Measurements from ENCODE around the gene TEX19.

TEX19 gene

DNA sequence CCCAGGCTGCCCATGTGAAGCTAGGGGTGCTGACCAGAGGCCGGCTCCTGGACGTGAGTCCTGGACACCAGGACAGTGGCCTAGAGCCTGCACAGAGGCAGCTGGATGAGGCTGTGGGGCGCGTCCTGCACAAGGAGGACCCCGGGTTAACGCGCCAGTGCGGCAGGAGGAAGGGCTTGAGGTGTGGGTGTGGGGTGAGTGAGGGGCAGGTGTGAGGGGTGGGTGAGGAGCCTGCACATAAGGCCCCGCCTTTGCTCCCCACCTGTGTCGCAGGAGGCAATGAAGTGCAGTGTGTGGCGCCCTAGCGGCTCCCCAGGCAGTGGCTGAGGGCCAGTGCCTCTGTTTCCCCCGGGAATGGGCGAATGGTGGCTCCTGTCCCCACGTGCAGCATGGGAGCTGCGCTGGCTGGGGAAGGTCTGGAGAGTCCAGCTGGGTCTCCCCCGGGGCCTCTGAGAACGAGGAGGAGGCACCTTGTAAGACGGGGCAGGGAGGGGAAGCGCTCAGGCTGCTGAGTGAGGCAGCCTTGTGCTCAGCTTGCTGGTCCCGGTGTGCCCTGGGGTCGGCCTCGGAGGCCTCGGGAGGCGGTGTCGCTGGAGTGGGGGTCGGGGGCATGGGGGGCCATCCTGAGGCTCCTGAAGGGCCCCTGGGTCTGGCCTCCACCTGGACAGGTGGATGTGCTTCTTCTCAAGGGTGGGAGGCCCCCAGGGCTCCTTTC, 44.9 kb upstream of the TEX19 start:
- TF ChIP-seq, protein P1, sequence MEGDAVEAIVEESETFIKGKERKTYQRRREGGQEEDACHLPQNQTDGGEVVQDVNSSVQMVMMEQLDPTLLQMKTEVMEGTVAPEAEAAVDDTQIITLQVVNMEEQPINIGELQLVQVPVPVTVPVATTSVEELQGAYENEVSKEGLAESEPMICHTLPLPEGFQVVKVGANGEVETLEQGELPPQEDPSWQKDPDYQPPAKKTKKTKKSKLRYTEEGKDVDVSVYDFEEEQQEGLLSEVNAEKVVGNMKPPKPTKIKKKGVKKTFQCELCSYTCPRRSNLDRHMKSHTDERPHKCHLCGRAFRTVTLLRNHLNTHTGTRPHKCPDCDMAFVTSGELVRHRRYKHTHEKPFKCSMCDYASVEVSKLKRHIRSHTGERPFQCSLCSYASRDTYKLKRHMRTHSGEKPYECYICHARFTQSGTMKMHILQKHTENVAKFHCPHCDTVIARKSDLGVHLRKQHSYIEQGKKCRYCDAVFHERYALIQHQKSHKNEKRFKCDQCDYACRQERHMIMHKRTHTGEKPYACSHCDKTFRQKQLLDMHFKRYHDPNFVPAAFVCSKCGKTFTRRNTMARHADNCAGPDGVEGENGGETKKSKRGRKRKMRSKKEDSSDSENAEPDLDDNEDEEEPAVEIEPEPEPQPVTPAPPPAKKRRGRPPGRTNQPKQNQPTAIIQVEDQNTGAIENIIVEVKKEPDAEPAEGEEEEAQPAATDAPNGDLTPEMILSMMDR (conservative IDR thresholded peaks at IDR 0.05; ENCODE audit: low read depth, low read length), result no peak
- no peak overlapping the region for H3K4me3 ChIP-seq (ENCODE audit: low read depth, low read length)
- DNase-seq (ENCODE audit: low read depth), result no peak

DNA sequence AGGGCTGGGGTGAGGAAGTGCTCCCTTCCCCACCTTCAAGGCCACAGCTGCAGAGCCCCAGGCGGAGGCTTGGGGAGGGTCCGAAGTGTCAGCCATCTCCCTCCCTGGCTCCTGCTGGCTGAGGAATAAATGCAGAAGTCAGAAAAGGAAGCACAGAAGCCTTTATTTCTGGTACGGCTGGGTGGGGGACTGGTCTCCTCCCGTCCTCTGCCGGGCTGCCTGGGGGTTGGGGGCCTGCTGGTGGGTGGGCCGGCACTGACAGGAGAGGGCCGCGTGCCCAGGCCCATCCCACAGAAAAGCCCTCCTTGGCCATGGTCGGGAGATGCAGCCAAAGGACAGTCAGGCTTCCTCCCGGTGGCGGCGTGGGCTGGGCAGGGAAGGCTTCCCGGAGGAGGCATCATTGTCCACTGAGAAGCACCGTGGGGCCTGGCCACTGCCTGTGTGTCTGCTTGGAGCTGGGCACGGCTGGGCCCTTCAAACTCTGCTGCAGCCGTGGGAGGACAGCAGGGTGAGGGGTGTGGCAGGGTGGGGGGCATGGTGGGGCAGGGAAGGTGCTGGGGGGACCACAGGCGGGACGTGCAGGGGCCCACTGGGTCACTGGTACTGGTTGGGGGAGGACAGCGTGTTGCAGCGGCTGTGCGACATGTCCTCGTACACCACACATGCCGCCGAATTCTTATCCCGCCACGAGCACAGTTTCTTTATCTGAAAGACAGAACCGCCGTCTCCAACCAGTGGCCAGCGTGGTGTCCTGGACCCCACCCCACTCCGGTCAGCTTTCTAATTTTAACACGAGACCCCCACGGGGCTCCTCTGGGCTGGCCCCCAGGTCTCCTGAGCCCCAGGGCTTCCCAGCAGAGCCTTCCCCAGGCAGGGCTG, 44.1 kb upstream of the TEX19 start:
- DNase-seq (ENCODE audit: low read depth), result no peak
- TF ChIP-seq, protein P1 (conservative IDR thresholded peaks at IDR 0.05; ENCODE audit: low read depth, low read length), result no peak
- H3K4me3 ChIP-seq (ENCODE audit: low read depth, low read length), result no peak overlapping the region

DNA sequence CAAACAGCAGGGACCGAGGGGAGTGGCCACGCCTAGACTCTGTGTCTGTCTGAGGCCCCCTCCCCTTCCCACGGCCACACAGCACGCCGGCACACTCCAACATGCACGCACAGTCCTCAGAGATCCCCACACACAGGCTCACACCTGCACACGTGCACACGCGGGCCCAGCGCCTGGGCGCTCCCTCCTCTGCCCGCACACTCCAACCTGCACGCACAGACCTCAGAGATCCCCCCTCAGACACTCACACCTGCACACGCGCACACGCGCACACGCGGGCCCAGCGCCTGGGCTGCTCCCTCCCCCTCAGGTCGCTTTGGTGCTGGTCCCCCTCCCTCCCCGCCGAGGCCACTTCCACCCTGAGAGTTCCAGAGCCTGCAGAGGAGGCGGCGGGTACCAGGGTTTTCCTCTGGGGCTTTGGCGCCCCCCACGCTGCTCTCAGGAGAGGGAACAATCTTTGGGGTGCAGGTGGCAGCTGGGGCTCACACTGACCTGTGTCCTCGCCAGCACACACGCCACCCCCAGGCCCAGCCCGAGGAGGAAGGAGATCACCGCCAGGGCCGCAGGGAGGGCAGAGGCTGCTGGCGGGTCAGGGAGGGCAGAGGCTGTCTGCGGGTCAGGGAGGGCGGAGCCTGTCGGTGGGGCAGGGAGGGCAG, 43.2 kb upstream of the TEX19 start:
- no peak for DNase-seq (ENCODE audit: low read depth)
- TF ChIP-seq, protein P1 (conservative IDR thresholded peaks at IDR 0.05; ENCODE audit: low read depth, low read length), result no peak
- H3K4me3 ChIP-seq (ENCODE audit: low read depth, low read length), result no peak overlapping the region

DNA sequence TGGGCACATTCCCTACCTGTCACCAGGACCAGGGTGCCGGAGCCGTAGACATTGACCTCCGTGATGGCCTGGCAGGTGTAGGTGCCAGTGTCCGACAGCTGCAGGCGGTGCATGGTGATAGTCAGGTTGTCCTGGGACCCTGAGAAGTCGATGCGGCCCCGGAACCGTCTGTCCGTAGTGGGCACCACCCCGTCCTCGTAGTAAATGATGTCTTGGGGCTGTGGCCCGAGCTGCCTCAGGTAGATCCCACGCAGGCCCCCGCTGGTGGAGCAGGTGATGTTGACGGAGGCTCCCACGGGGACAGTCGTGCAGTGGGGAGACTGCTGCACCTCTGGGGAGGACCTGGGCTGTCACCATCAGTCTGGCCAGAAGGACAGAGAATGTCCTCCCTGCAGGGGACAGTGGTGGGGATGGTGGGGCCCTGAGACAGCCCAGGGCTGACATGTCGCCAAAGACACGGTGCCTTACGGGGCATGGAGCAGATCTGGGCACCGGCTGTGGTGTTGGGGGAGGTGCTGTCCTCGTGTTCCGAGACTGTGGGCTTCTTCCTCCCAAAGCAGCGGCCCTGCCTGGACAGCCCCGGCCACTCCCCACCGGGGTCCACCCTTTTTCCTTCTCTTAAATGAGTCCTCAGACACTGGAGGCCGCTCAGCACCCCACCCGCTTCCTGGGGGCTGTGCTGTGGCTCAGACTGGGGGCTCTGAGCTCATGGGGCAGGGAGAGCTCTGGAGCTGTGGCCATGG, 42.2 kb upstream of the TEX19 start:
- H3K4me3 ChIP-seq (ENCODE audit: low read depth, low read length), result no peak overlapping the region

DNA sequence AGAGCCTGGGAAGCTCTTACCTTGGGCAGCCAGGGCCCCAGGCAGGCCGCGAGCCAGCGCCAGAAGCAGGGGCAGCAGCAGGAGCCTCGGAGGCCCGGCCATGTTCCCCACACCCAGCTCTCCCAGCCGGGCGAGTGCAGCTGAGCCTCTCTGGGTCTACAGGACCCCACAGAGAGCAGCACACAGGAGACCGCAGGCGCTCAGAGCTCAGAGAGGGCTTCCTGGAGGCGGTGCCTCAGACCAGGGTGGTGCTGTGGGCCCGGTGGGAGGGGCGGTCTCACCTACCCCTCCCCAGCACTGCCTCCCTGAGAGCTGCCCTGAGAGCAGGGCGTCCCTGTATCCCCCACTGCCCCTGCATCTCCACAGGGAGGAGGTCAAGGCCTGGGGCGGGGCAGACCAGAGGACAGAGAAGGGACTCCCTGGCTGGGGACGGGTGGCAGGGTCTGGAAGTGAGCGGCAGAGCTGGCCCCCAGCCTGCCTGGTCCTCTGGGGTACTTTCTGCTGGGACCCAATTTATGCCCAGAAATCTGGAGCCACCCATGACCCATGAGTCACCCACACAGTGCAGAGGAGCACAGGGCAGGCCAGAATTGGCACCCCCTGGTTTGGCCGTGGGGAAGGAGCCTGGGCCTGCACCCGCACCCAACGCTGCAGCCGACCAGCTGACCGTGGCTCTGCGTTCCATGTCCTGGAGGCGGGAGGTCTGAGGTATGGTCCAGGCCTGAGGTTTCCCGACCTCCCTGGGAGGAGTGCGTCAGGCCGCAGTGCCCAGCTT, 41.5 kb upstream of the TEX19 start, which contains the start of gene CD7:
TSS of gene CD7 (minus strand) at position 215 of the 775 bp plus-strand sequence. CDS start at position 102, 113 bp downstream.
- H3K4me3 ChIP-seq (ENCODE audit: low read depth, low read length), result no peak within 1 kb of the TSS
- DNase-seq (ENCODE audit: low read depth), result no peak
- TF ChIP-seq, protein P1 (conservative IDR thresholded peaks at IDR 0.05; ENCODE audit: low read depth, low read length), result no peak

More for the DNA sequence above, 42.2 kb upstream of the TEX19 start:
- TF ChIP-seq, protein P1 (conservative IDR thresholded peaks at IDR 0.05; ENCODE audit: low read depth, low read length), result no peak
- DNase-seq (ENCODE audit: low read depth), result no peak

DNA sequence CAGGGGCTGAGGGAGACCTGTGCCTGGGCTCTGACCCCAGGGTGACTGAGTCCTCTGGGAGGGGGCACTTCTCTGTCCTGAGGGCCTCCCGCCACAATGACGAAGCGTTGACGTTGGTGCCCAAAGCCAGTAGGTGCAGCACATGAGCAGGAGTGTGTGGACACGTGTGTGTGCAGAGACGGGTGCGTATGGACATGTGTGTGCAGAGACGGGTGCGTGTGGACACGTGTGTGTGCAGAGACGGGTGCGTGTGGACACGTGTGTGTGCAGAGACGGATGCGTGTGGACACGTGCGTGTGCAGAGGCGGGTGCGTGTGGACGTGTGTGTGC, 40.9 kb upstream of the TEX19 start:
- H3K4me3 ChIP-seq (ENCODE audit: low read depth, low read length), result no peak overlapping the region
- no peak for DNase-seq (ENCODE audit: low read depth)
- TF ChIP-seq, protein P1 (conservative IDR thresholded peaks at IDR 0.05; ENCODE audit: low read depth, low read length), result no peak
